Progenitor cell of endocrine pancreas (in vitro differentiated cells): ENCODE measurements around the gene PDE6B. TPM values are rescaled to one million over a fixed set of nuclear protein-coding genes. Genes with fewer than 3 reads are reported as not detected.

Source experiments
- DNase-seq: peaks from one replicate; pipeline ENCODE4 v3.0.0; 2021; ENCODE audit warnings: low spot score; ENCODE audit not compliant: unreplicated experiment
- H3K27ac Mint-ChIP-seq: 2 replicates; pipeline ENCODE4 v1.8.0; 2021; ENCODE audit warnings: mild to moderate bottlenecking, moderate library complexity, mixed read lengths
- H3K27me3 Mint-ChIP-seq: 2 replicates; pipeline ENCODE4 v1.8.0; 2021; ENCODE audit warnings: mixed read lengths
- H3K36me3 Mint-ChIP-seq: 2 replicates; pipeline ENCODE4 v1.8.0; 2022; ENCODE audit warnings: mixed read lengths; ENCODE audit not compliant: insufficient read depth
- H3K4me1 Mint-ChIP-seq: 2 replicates; pipeline ENCODE4 v1.8.0; 2021; ENCODE audit warnings: low read depth, mixed read lengths
- H3K4me3 Mint-ChIP-seq: 2 replicates; pipeline ENCODE4 v1.8.0; 2021; ENCODE audit warnings: low read depth, mild to moderate bottlenecking, moderate library complexity, mixed read lengths
- H3K9me3 Mint-ChIP-seq: 2 replicates; pipeline ENCODE4 v1.8.0; 2021; ENCODE audit warnings: low read depth, mixed read lengths
- CTCF ChIP-seq: fragments of 200-600 bp; sonication (generic); IDR thresholded peaks from one replicate; pipeline ENCODE4 v1.5.0; 2021; ENCODE audit warnings: antibody characterized with exemption, mild to moderate bottlenecking; ENCODE audit not compliant: unreplicated experiment
- total RNA-seq: library from RNA; stranded (reverse); gene quantifications from 2 replicates; pipeline ENCODE4 v1.2.1, GENCODE V29; 2021

The PDE6B gene
- total RNA-seq, 1 donor from 2014 or later = 10.4 TPM

DNA sequence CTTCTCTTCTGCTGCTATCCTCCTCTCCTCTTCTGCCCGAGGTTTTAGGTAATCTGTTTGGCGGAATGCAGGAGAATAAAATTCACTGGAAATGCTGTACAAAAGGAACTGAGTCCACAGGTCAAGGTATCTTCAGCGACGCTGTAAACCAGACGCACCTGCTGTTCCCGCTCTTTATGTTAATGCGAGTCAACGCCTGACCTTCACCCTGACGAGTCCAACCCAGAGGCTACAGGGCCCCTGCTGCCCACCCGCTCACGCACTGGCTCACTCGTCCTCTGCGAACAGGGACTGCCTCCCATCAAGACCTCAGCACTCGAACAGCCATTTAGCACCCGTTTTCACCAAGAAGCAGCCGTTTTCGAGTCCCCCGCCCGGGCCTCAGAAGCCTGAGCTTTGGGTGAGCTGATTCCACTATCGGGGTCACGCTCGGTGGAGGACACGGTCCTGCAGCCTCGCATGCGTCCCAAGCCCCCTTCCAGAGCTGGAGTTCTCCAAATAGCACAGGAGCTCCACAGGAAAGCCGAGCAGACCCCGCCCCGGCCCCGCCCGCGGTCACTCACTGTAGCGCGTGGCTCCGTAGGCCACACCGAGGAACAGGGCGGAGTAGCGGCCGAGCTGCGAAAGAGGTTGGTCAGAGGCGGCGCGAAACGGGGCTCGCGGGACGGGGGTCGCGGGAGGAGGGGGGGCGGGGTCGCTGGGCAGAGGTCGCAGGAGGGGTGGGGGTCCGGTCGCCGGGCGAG is 48.1 kb downstream of the PDE6B start:
- Mint-ChIP-seq H3K9me3 (no peaks in the 10 kb centered on the region), H3K27me3 (no peaks in the 10 kb centered on the region), H3K27ac (peak overlapping the region; percentile 92)

DNA sequence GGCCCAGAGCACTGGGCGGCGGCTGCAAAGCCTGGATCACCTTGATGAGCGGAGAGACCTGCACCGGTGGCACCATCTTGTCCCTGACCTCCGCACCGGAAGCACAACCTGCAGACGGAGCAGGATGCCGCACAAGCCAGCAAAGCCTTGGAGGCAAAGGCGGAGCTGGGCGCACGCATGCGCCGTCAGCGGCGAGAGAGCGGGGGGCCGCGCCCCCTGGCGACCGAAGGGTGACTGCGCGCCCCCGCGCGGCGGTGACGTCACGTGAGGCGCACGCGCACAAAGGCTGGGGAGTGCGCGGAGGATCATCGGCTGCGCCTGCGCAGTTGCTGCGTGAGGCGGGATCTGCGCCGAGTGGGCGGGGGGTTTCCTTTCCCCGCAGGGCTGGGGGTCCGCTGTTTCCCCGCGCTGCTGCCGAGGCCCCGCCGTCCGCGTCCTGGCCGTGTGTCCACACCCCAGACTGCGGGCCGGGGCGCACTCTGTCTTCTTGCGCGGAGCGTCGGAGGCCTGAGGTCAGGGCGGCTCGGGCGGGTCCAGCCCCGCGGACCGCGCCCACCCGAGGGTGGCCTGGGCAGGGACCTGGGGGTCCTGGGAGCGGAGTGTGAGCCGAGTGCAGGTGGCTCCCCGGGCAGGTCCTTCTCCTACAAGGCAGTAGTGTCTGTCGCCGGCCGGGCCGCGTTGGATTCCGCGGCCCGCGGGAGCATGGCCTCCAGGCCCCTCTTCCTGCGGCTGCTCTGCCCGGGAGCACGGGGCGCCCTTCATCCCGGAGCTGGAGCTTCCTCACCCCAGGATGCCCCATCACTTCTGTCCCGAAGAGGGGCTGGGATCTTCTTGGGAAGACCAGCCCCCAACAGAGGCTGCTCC is 49.0 kb downstream of the PDE6B start, which contains the start of the genes ATP5ME and MYL5:
ATP5ME (minus strand) TSS at position 105 of the 864 bp plus-strand sequence; CDS start at position 76, 29 bp downstream.
MYL5 (plus strand) TSS at position 371 of the 864 bp plus-strand sequence. CDS start 3,485 bp downstream, outside the sequence.
- Mint-ChIP-seq H3K27me3 (no peaks in the 10 kb centered on the region), H3K36me3 (peaks cover 8% of the 10 kb centered on the region), H3K4me3 (peak within 1 kb of the TSS; percentile 86), H3K4me1 (peaks cover 6% of the 10 kb centered on the region), H3K9me3 (no peaks in the 10 kb centered on the region), H3K27ac (peak within 1 kb of the TSS; percentile 93)
- DNase-seq = peak; percentile 93
- peak; percentile 99 for TF ChIP-seq CTCF

More for the DNA sequence above, 48.1 kb downstream of the PDE6B start:
- DNase-seq = no peak
- Mint-ChIP-seq H3K36me3 (peaks cover 8% of the 10 kb centered on the region), H3K4me1 (peaks cover 6% of the 10 kb centered on the region), H3K4me3 (peak overlapping the region; percentile 86)
- no peak for TF ChIP-seq CTCF

DNA sequence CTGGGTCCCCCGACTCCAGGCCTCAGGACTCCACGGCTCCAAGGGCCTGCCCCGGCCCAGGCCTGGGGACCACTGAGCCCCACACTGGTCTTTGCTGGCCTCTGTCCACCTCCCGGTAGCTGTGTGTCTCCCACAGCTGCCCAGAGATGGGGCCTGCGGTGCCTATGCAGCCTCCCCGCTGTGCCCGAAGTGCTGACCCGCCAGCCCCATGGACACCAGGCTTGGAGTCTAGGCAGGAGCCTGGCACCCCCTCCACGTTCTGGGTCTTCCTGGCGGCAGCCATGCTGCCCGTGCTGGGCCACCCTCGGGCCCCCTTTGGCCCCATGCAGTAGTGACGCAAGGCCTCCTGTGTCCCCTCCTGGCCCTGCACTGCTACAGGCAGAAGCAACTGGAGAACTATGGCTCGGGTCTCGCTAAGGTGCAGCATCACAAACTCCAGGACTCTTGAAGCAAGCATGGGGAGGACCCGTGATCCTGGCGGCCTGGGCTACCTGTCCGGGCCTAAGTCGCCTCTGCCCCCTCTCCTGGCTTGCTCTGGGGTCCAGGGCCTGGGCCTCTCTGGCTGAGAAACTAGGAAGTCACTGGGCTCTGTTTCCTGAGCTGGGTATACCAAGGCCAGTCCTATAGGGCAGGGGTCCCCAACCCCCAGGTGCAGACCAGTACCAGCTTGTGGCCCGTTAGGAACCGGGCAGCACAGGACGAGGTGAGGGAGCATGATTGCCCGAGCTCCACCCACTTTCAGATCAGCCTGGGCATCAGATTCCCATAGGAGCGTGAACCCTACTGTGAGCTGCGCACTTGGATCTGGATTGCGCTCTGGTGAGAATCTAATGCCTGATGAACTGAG is 49.9 kb downstream of the PDE6B start:
- Mint-ChIP-seq H3K27me3 (no peaks in the 10 kb centered on the region), H3K4me3 (peak overlapping the region; percentile 86), H3K36me3 (peaks cover 8% of the 10 kb centered on the region), H3K4me1 (peaks cover 6% of the 10 kb centered on the region), H3K27ac (no peak overlapping the region), H3K9me3 (no peaks in the 10 kb centered on the region)
- no peak for DNase-seq
- TF ChIP-seq CTCF = no peak

DNA sequence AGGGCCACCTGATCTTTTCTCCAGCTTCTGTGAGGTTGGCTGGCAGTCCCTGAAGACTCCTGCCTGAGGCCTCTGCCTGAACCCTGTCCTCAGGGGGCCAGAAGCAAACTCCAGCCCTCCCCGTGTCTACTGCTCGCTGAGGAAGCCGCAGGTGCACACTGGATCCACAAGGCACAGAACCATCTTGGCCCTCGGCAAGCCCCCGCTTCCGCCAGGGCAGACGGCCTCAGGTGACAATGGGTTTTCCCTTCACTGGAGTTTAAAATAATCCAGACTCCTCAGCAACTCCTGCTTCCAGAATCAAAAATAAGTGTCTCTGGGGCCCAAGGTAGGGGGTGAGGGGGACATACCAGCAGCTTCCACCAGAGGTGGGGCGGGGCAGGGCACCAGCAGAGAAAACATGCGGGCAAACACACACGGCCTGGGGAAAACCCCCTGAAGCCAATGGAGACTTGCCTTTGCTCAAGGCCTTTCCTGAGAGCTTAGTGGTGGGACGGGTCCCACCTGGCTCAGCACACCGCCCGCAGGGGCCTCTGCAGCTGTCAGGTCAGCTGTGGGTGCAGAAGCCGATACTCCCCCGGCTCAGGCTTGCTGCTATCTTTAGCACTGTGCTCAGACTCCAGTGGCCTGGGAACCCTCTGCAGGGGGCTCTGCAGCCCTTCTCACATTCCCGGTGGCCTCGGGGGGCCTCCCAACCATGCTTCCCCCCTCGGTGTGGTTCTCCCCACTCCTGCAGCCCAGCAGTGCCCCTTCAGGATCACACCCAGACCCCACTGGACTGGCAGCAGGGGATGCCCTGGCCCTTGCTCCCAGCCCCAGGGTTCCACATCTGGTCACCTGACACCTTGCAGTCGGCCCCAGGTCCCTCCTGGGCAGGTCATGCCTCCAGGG is 50.9 kb downstream of the PDE6B start:
- H3K27me3 Mint-ChIP-seq = no peaks in the 10 kb centered on the region
- H3K9me3 Mint-ChIP-seq = no peaks in the 10 kb centered on the region
- no peak overlapping the region for H3K27ac Mint-ChIP-seq
- peaks cover 6% of the 10 kb centered on the region for H3K4me1 Mint-ChIP-seq
- H3K4me3 Mint-ChIP-seq = no peak overlapping the region
- TF ChIP-seq CTCF = no peak
- DNase-seq = no peak
- peaks cover 6% of the 10 kb centered on the region for H3K36me3 Mint-ChIP-seq
